ENCODE data around the gene KARS1. TPM values are rescaled to one million over a fixed set of nuclear protein-coding genes. Genes with fewer than 3 reads are reported as not detected.

Gene KARS1
- total RNA-seq, 1 experiment from 2014 or later, result 148 TPM

GRCh38 chr16:75579281-75579834 lies 68.1 kb downstream of the KARS1 start:
- Histone ChIP-seq H3K9ac (ENCODE audit: low read length) (no peak overlapping the region), H3K79me2 (ENCODE audit: low read length) (no peaks in the 10 kb centered on the region), H4K20me1 (ENCODE audit: low read length) (no peaks in the 10 kb centered on the region), H3K9me3 (ENCODE audit: low read length) (no peaks in the 10 kb centered on the region), H3K9me2 (replicated peaks; ENCODE audit: low read length) (no peaks in the 10 kb centered on the region), H3K4me3 (ENCODE audit: low read length) (no peak overlapping the region), H3K36me3 (ENCODE audit: low read depth, low read length) (peaks cover 7% of the 10 kb centered on the region; the same call in 1 of the 2 replicates), H3K4me1 (ENCODE audit: insufficient read depth, low read length) (no peaks in the 10 kb centered on the region), H3K27me3 (ENCODE audit: low read length) (no peaks in the 10 kb centered on the region), H3K27ac (ENCODE audit: low read length) (no peak overlapping the region), H2AFZ (ENCODE audit: low read length) (no peak overlapping the region), H3F3A (ENCODE audit: low read length, unreplicated experiment) (no peaks in the 10 kb centered on the region), H3K4me2 (ENCODE audit: low read length) (no peak overlapping the region)
- intact Hi-C loops (cut with micrococcal nuclease), result no loop called here
- BruUV-seq (replicated peaks), result no TSS peak
- CTCF ChIA-PET, result no interaction called here
- ATAC-seq, result no peak
- TF ChIP-seq EZH2phosphoT487 (IDR thresholded peaks at IDR 0.05; ENCODE audit: borderline replicate concordance, low read length) (no peak), EZH2 (IDR thresholded peaks at IDR 0.05; ENCODE audit: low read length, unreplicated experiment) (no peak)
- TF ChIP-seq, protein P1, sequence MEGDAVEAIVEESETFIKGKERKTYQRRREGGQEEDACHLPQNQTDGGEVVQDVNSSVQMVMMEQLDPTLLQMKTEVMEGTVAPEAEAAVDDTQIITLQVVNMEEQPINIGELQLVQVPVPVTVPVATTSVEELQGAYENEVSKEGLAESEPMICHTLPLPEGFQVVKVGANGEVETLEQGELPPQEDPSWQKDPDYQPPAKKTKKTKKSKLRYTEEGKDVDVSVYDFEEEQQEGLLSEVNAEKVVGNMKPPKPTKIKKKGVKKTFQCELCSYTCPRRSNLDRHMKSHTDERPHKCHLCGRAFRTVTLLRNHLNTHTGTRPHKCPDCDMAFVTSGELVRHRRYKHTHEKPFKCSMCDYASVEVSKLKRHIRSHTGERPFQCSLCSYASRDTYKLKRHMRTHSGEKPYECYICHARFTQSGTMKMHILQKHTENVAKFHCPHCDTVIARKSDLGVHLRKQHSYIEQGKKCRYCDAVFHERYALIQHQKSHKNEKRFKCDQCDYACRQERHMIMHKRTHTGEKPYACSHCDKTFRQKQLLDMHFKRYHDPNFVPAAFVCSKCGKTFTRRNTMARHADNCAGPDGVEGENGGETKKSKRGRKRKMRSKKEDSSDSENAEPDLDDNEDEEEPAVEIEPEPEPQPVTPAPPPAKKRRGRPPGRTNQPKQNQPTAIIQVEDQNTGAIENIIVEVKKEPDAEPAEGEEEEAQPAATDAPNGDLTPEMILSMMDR (conservative IDR thresholded peaks at IDR 0.05; ENCODE audit: low read depth, low read length), result no peak
- POLR2A ChIA-PET (ENCODE audit: unreplicated experiment), result no interaction called here
- no peak for DNase-seq

GRCh38 chr16:75578725-75579124 lies 68.7 kb downstream of the KARS1 start:
- CTCF ChIA-PET, result no interaction called here
- POLR2A ChIA-PET (ENCODE audit: unreplicated experiment), result no interaction called here
- H3K4me1 ChIP-seq (ENCODE audit: insufficient read depth, low read length), result no peaks in the 10 kb centered on the region
- intact Hi-C loops (cut with micrococcal nuclease), result no loop called here
- H2AFZ ChIP-seq (ENCODE audit: low read length), result no peak overlapping the region
- H3K9me3 ChIP-seq (ENCODE audit: low read length), result no peaks in the 10 kb centered on the region
- no peak overlapping the region for H3K27ac ChIP-seq (ENCODE audit: low read length)
- H3K9ac ChIP-seq (ENCODE audit: low read length), result no peak overlapping the region
- H3K4me3 ChIP-seq (ENCODE audit: low read length), result no peak overlapping the region
- H3K27me3 ChIP-seq (ENCODE audit: low read length), result no peaks in the 10 kb centered on the region
- H3K9me2 ChIP-seq (replicated peaks; ENCODE audit: low read length), result no peaks in the 10 kb centered on the region
- ATAC-seq (no peak), DNase-seq (no peak)
- H3F3A ChIP-seq (ENCODE audit: low read length, unreplicated experiment), result no peaks in the 10 kb centered on the region
- H4K20me1 ChIP-seq (ENCODE audit: low read length), result no peaks in the 10 kb centered on the region
- peaks cover 7% of the 10 kb centered on the region; the same call in 1 of the 2 replicates for H3K36me3 ChIP-seq (ENCODE audit: low read depth, low read length)
- H3K4me2 ChIP-seq (ENCODE audit: low read length), result no peak overlapping the region
- TF ChIP-seq EZH2phosphoT487 (IDR thresholded peaks at IDR 0.05; ENCODE audit: borderline replicate concordance, low read length) (no peak), EZH2 (IDR thresholded peaks at IDR 0.05; ENCODE audit: low read length, unreplicated experiment) (no peak)
- TF ChIP-seq, protein P1 (conservative IDR thresholded peaks at IDR 0.05; ENCODE audit: low read depth, low read length), result no peak
- BruUV-seq (replicated peaks), result no TSS peak
- H3K79me2 ChIP-seq (ENCODE audit: low read length), result no peaks in the 10 kb centered on the region

DNA sequence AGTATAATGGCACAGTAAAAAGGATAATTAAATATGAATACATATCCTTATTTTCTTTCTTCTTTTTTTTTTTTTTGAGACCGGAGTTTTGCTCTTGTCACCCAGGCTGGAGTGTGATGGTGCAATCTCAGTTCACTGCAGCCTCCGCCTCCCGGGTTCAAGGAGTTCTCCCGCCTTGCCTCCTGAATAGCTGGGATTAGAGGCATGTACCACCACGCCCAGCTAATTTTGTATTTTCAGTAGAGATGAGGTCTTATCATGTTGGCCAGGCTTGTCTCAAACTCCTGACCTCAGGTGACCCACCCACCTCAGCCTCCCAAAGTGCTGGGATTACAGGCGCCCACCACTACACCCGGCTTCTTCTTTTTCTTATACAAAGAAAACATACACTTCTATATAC lies 69.3 kb downstream of the KARS1 start:
- intact Hi-C loops (cut with micrococcal nuclease), result no loop called here
- H3K4me2 ChIP-seq (ENCODE audit: low read length), result no peak overlapping the region
- no peaks in the 10 kb centered on the region for H3K9me3 ChIP-seq (ENCODE audit: low read length)
- H3K79me2 ChIP-seq (ENCODE audit: low read length), result no peaks in the 10 kb centered on the region
- no peaks in the 10 kb centered on the region for H4K20me1 ChIP-seq (ENCODE audit: low read length)
- no peak overlapping the region for H3K27ac ChIP-seq (ENCODE audit: low read length)
- ChIA-PET POLR2A (ENCODE audit: unreplicated experiment) (no interaction called here), CTCF (no interaction called here)
- TF ChIP-seq, protein P1 (conservative IDR thresholded peaks at IDR 0.05; ENCODE audit: low read depth, low read length), result no peak
- TF ChIP-seq EZH2phosphoT487 (IDR thresholded peaks at IDR 0.05; ENCODE audit: borderline replicate concordance, low read length) (no peak), EZH2 (IDR thresholded peaks at IDR 0.05; ENCODE audit: low read length, unreplicated experiment) (no peak)
- no peaks in the 10 kb centered on the region for H3K9me2 ChIP-seq (replicated peaks; ENCODE audit: low read length)
- H3K9ac ChIP-seq (ENCODE audit: low read length), result no peak overlapping the region
- no peak for ATAC-seq
- H3K4me3 ChIP-seq (ENCODE audit: low read length), result no peak overlapping the region
- no peaks in the 10 kb centered on the region for H3K4me1 ChIP-seq (ENCODE audit: insufficient read depth, low read length)
- H2AFZ ChIP-seq (ENCODE audit: low read length), result no peak overlapping the region
- H3K36me3 ChIP-seq (ENCODE audit: low read depth, low read length), result peaks cover 12% of the 10 kb centered on the region; the same call in 1 of the 2 replicates
- no peaks in the 10 kb centered on the region for H3K27me3 ChIP-seq (ENCODE audit: low read length)
- no peaks in the 10 kb centered on the region for H3F3A ChIP-seq (ENCODE audit: low read length, unreplicated experiment)
- no TSS peak for BruUV-seq (replicated peaks)
- DNase-seq, result no peak
